IMR-90 (cell line): ENCODE measurements around the gene PDE11A.

ENCODE experiments used
- CEBPB ChIP-seq: IDR thresholded peaks from 2 replicates; pipeline ENCODE4 v1.6.1; 2012; ENCODE audit warnings: low read depth, low read length, improper control_type of control experiment
- MAFK ChIP-seq: IDR thresholded peaks from 2 replicates; pipeline ENCODE4 v1.6.1; 2012; ENCODE audit warnings: low read depth, low read length, improper control_type of control experiment
- MAZ ChIP-seq: IDR thresholded peaks from 2 replicates; pipeline ENCODE4 v1.6.1; 2012; ENCODE audit warnings: low read depth, mild to moderate bottlenecking, low read length, improper control_type of control experiment, moderate library complexity, borderline replicate concordance
- MXI1 ChIP-seq: IDR thresholded peaks from 2 replicates; pipeline ENCODE4 v1.6.1; 2012; ENCODE audit warnings: low read depth, mild to moderate bottlenecking, low read length, moderate library complexity, borderline replicate concordance
- NFE2L2 ChIP-seq: fragments of 150-350 bp; IDR thresholded peaks from 2 replicates; pipeline ENCODE4 v1.6.1; 2016; ENCODE audit warnings: low read depth, mild to moderate bottlenecking, low read length
- POLR2A ChIP-seq: IDR thresholded peaks from 2 replicates; pipeline ENCODE4 v1.6.1; 2012; ENCODE audit warnings: mild to moderate bottlenecking, low read depth, low read length
- RAD21 ChIP-seq: IDR thresholded peaks from 2 replicates; pipeline ENCODE4 v1.6.1; 2012; ENCODE audit warnings: low read length, improper control_type of control experiment
- RCOR1 ChIP-seq: IDR thresholded peaks from 2 replicates; pipeline ENCODE4 v1.6.1; 2012; ENCODE audit warnings: mild to moderate bottlenecking, low read length, improper control_type of control experiment; ENCODE audit not compliant: insufficient replicate concordance
- RFX5 ChIP-seq: IDR thresholded peaks from 2 replicates; pipeline ENCODE4 v1.8.0; 2012; ENCODE audit warnings: low read depth, mild to moderate bottlenecking, low read length, moderate library complexity
- SMC3 ChIP-seq: fragments of 150-350 bp; IDR thresholded peaks from 2 replicates; pipeline ENCODE4 v1.6.1; 2016; ENCODE audit warnings: low read depth, mild to moderate bottlenecking, antibody characterized with exemption, low read length, moderate library complexity
- TF ChIP-seq, protein P1 (sequence below): conservative IDR thresholded peaks from 2 replicates; pipeline ENCODE4 v1.5.1; 2012; ENCODE audit warnings: mild to moderate bottlenecking, low read depth, low read length, improper control_type of control experiment
- TF ChIP-seq, protein P2 (sequence below): fragments of 150-350 bp; IDR thresholded peaks from 2 replicates; pipeline ENCODE4 v1.6.1; 2017; ENCODE audit warnings: mild to moderate bottlenecking, antibody characterized with exemption, low read length, low read depth
- TF ChIP-seq, protein P3 (sequence below): fragments of 150-350 bp; IDR thresholded peaks from 2 replicates; pipeline ENCODE4 v1.6.1; 2016; ENCODE audit warnings: low read depth, mild to moderate bottlenecking, low read length, moderate library complexity, borderline replicate concordance

DNA sequence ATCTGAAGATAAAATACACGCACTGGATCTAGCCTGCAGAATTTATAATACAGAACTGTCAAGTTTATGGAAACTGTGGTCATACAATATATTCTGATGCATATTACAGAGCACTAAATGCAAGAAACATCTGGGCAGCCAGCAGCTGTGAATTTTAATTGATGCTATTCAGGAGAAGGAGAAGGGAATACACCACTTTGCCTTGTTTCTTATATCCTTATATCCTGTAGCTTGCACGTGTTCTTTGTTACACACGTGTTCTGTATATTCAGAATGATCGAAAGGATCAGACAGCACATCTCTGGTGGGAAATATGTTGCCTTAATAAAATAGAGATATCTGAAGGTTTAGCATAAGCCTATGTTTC, 344.2 kb downstream of the PDE11A start:
- TF ChIP-seq, protein P1, sequence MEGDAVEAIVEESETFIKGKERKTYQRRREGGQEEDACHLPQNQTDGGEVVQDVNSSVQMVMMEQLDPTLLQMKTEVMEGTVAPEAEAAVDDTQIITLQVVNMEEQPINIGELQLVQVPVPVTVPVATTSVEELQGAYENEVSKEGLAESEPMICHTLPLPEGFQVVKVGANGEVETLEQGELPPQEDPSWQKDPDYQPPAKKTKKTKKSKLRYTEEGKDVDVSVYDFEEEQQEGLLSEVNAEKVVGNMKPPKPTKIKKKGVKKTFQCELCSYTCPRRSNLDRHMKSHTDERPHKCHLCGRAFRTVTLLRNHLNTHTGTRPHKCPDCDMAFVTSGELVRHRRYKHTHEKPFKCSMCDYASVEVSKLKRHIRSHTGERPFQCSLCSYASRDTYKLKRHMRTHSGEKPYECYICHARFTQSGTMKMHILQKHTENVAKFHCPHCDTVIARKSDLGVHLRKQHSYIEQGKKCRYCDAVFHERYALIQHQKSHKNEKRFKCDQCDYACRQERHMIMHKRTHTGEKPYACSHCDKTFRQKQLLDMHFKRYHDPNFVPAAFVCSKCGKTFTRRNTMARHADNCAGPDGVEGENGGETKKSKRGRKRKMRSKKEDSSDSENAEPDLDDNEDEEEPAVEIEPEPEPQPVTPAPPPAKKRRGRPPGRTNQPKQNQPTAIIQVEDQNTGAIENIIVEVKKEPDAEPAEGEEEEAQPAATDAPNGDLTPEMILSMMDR, result no peak
- TF ChIP-seq MAFK (no peak), MAZ (no peak), RFX5 (no peak), NFE2L2 (no peak), POLR2A (no peak), RAD21 (no peak), SMC3 (no peak), CEBPB (no peak), RCOR1 (no peak), MXI1 (no peak)
- TF ChIP-seq, protein P2, sequence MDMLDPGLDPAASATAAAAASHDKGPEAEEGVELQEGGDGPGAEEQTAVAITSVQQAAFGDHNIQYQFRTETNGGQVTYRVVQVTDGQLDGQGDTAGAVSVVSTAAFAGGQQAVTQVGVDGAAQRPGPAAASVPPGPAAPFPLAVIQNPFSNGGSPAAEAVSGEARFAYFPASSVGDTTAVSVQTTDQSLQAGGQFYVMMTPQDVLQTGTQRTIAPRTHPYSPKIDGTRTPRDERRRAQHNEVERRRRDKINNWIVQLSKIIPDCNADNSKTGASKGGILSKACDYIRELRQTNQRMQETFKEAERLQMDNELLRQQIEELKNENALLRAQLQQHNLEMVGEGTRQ, result no peak
- TF ChIP-seq, protein P3, sequence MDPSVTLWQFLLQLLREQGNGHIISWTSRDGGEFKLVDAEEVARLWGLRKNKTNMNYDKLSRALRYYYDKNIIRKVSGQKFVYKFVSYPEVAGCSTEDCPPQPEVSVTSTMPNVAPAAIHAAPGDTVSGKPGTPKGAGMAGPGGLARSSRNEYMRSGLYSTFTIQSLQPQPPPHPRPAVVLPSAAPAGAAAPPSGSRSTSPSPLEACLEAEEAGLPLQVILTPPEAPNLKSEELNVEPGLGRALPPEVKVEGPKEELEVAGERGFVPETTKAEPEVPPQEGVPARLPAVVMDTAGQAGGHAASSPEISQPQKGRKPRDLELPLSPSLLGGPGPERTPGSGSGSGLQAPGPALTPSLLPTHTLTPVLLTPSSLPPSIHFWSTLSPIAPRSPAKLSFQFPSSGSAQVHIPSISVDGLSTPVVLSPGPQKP, result no peak
